Mammary microvascular endothelial cell (primary cell): ENCODE data around the gene TMEM238L. TPM values are rescaled to one million over a fixed set of nuclear protein-coding genes. Genes with fewer than 3 reads are reported as not detected.

Source experiments
- total RNA-seq: library from RNA; depleted of rRNA; stranded (reverse); fragments of >200 nt; gene quantifications from 2 replicates; pipeline ENCODE4 v1.2.3, GENCODE V29; 2015

TMEM238L gene
- total RNA-seq: not detected in 2 replicates

GRCh38 chr17:10803830-10804475, at the start of gene TMEM238L:
TMEM238L (minus strand) TSS chr17:10804099; CDS start chr17:10803963, 136 bp downstream.

GRCh38 chr17:10837921-10838320, 34.0 kb upstream of the TMEM238L start, which contains the start of gene PIRT:
PIRT (minus strand) TSS chr17:10838087; CDS start chr17:10825645, 12,442 bp downstream.

Other genes starting within 250 kb of the TMEM238L start
- under 0.01 and 0.15 TPM in 2 replicates for gene MYH3, start 146.8 kb downstream of the TMEM238L start, total RNA-seq
- 27.7 and 30.6 TPM in 2 replicates for gene SCO1, start 106.6 kb downstream of the TMEM238L start, total RNA-seq
- 5.1 and 6.7 TPM in 2 replicates for gene ADPRM, start 106.5 kb downstream of the TMEM238L start, total RNA-seq
- gene TMEM220, start 74.1 kb downstream of the TMEM238L start, total RNA-seq: 3.3 and 5.5 TPM in 2 replicates
- gene PIRT, start 34.0 kb upstream of the TMEM238L start, total RNA-seq: not detected in 2 replicates